Loucy (cell line): Measurements from ENCODE around the gene GRK3.

Source experiments
- EZH2phosphoT487 ChIP-seq: fragments of 200-600 bp; IDR thresholded peaks from 2 replicates; pipeline ENCODE4 v1.6.1; 2018; ENCODE audit warnings: antibody characterized with exemption, mild to moderate bottlenecking, moderate library complexity, borderline replicate concordance
- TF ChIP-seq, protein P1 (sequence below): fragments of 200-600 bp; sonication (generic); conservative IDR thresholded peaks from 2 replicates; pipeline ENCODE4 v1.5.1; 2014; ENCODE audit warnings: mild to moderate bottlenecking, antibody characterized with exemption, low read length

DNA sequence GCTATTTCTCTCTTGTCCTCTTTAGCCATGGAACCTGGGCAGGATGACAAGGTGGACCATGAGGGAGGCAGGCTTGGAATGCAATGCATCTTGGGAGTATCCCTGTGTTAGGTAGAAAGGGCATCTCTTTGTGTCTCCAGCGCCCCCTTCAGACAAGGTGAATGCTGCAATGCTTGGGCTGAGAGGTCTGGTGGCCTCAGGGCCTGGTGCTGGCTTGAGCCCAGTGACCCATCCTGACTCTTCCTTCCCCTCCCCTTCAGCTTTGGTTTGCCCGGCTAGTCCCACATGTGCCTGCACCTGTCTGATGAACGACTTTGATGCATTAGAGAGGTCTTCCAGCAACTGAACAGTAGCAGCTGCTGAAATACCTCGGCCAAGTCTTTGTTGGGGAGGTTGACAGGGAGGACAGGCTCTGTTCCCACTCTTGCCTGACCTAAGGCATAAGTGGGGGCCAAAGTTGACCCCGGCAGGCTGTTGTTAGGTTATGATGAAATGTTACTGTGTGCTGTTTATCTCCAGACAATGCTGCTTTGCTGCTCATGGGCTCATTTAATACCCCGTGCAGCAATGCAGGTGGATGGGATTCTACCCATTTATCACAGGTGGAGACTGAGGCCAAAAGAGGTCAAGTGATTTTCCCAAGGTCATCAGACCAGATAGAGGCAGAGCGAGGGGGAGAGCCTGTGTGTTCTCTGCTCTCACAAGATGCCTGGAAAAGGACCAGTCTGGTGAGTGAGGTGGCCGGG lies 200.0 kb downstream of the GRK3 start:
- TF ChIP-seq, protein P1, sequence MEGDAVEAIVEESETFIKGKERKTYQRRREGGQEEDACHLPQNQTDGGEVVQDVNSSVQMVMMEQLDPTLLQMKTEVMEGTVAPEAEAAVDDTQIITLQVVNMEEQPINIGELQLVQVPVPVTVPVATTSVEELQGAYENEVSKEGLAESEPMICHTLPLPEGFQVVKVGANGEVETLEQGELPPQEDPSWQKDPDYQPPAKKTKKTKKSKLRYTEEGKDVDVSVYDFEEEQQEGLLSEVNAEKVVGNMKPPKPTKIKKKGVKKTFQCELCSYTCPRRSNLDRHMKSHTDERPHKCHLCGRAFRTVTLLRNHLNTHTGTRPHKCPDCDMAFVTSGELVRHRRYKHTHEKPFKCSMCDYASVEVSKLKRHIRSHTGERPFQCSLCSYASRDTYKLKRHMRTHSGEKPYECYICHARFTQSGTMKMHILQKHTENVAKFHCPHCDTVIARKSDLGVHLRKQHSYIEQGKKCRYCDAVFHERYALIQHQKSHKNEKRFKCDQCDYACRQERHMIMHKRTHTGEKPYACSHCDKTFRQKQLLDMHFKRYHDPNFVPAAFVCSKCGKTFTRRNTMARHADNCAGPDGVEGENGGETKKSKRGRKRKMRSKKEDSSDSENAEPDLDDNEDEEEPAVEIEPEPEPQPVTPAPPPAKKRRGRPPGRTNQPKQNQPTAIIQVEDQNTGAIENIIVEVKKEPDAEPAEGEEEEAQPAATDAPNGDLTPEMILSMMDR, result peak; percentile 53
- TF ChIP-seq EZH2phosphoT487, result no peak
